ENCODE measurements around the gene FBXL7.

FBXL7 gene

DNA sequence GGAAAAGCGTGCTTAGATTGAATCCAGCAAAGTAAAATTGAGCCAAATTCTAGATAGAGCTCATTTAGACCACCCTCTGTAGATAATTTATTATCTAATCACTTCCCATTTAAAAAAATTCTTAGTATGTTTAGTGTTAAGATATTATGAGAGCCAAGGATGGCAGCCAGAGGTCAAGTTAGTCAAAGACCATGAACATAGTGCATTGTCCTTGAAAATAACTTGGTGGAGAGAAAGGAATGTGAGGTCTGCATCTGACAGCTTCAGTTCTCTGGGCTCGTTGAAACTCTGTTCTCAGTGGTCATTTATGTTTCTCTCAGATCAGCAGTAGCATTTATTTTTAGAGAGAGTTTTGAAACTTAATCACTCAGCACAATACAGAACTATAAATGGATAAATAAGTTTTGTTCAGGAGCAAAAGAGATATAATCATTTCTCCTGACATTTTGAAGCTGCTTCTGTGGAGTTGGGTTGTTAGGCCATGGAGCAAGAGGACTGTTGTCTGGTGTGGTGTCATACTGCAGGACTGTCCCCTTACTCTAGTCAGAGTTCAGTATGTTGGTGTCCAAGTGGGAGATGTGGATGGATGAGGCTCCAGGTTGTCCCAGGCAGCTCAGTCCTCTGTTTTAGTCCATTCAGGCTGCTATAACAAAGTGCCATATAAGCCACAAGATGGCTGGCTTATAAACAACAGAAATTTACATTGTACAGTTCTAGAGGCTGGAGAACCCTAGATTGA lies 337.7 kb downstream of the FBXL7 start:
- no peak overlapping the region for H3K4me3 ChIP-seq (replicated peaks in 1 of 2; ENCODE audit: low read depth in 2 of 2, low read length in 2 of 2)
- no peak for TF ChIP-seq CTCF (IDR thresholded peaks at IDR 0.05; ENCODE audit: low read depth, low read length)
- peak in 1 of 2 donors; percentile 32 for DNase-seq (ENCODE audit: low read depth in 2 of 2)

DNA sequence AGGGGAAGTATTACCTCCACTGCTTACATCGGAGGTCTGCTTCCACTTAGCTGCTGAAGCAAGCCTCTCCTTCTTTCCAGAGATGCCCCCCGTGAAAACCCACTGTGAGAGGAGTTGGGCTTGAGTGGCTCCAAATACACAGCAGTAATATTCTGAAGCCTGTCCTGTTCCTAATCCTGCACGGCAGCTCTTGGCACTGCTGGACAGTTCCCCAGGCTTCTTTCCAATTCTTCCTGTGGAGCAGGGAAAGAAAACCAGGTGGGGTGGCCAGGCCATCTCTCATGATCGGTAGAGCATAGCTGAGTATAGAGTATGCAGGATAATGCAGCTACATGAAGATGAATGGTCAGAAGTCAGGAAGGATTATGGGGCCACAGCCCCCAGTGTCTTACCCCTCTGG lies 344.3 kb downstream of the FBXL7 start:
- DNase-seq (ENCODE audit: low read depth in 2 of 2): no peak
- TF ChIP-seq CTCF (IDR thresholded peaks at IDR 0.05; ENCODE audit: low read depth, low read length): no peak
- no peak overlapping the region for H3K4me3 ChIP-seq (replicated peaks in 1 of 2; ENCODE audit: low read depth in 2 of 2, low read length in 2 of 2)

DNA sequence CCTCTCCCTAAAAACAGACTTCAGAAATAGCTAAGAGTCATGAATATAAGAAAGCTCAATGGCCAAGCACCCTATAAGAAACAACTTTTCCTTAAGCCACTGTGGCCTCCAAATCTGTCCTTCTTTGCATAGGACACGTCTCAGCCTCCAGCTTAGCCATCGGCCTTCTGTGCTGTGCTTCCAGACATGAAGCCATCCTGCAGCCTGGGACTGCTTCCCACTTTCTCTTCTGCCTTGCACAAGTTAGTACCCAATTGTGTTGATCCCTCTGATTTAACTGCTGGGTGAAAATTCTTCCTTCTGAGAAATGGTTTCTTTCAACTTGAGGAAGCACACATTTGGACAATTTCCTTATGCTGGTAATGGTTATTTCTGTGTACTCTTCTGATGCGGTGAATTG lies 344.9 kb downstream of the FBXL7 start:
- no peak overlapping the region for H3K4me3 ChIP-seq (replicated peaks in 1 of 2; ENCODE audit: low read depth in 2 of 2, low read length in 2 of 2)
- DNase-seq (ENCODE audit: low read depth in 2 of 2): no peak

GRCh38 chr5:15850536-15850935 lies 350.6 kb downstream of the FBXL7 start:
- no peak for DNase-seq (ENCODE audit: low read depth in 2 of 2)
- no peak overlapping the region for H3K4me3 ChIP-seq (replicated peaks in 1 of 2; ENCODE audit: low read depth in 2 of 2, low read length in 2 of 2)
- TF ChIP-seq CTCF (IDR thresholded peaks at IDR 0.05; ENCODE audit: low read depth, low read length): no peak

More for the DNA sequence above, 344.9 kb downstream of the FBXL7 start:
- no peak for TF ChIP-seq CTCF (IDR thresholded peaks at IDR 0.05; ENCODE audit: low read depth, low read length)

DNA sequence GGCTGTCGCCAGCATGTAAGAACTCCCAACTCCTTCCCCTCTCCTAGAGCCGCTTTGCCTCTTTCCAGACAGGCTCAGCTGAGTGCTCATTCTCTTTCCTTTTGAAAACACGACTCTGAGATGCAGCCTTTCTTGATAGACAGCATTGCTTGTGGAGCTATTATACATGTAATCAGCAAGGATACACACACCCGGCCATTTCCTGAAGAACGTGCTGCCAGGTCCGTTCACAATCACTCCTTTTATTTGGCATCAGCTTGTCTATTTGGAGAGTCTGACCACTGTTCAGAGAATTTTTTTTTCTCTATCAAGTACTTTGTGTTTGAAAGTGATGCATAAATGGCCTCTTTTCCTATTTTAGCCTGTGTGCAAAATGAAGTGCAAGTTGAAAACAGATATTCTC lies 351.0 kb downstream of the FBXL7 start:
- no peak overlapping the region for H3K4me3 ChIP-seq (replicated peaks in 1 of 2; ENCODE audit: low read depth in 2 of 2, low read length in 2 of 2)
- TF ChIP-seq CTCF (IDR thresholded peaks at IDR 0.05; ENCODE audit: low read depth, low read length): no peak

DNA sequence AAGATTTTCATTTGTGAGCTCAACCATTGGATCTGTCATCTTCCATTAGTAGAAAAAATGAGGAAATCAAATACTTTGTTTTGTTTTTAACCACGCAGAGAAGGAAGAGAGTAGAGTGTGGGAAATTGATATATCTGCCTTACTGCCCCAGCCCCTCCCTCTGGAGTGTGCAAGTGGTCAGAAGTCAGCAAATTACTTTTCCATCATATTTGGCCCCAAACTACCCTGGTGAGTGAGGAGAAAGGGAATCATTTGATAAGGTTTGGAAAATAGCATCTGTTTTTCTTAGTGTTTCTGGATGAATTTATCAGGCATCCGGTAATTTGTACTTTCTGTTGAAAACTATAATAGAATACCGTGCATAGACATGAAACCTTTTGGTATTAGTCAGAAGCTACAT lies 352.2 kb downstream of the FBXL7 start:
- peak in 1 of 2 donors; percentile 3 for DNase-seq (ENCODE audit: low read depth in 2 of 2)
- no peak for TF ChIP-seq CTCF (IDR thresholded peaks at IDR 0.05; ENCODE audit: low read depth, low read length)

More for the DNA sequence above, 351.0 kb downstream of the FBXL7 start:
- DNase-seq (ENCODE audit: low read depth in 2 of 2): peak in 1 of 2 donors; percentile 48

DNA sequence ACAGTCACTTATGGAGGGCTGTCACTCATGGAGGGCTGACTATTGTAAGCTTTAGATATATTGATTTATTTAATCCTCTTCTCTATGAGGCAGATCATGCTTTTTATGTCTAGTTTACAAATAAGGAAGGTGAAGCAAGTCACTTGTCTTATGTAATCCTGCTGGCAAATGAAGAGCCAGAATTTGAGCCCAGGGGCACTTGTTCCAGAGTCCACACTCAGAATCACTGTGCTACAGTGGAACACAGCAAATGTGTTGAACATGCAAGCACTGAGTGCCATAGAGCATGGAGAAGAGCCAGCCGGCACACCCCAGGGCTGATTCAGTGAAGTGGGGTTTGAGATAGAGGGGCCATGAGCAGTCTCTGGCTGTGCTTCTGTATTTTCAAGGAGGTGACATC lies 353.0 kb downstream of the FBXL7 start:
- no peak for DNase-seq (ENCODE audit: low read depth in 2 of 2)
- TF ChIP-seq CTCF (IDR thresholded peaks at IDR 0.05; ENCODE audit: low read depth, low read length): no peak
- no peak overlapping the region for H3K4me3 ChIP-seq (replicated peaks in 1 of 2; ENCODE audit: low read depth in 2 of 2, low read length in 2 of 2)

More for the DNA sequence above, 352.2 kb downstream of the FBXL7 start:
- no peak overlapping the region for H3K4me3 ChIP-seq (replicated peaks in 1 of 2; ENCODE audit: low read depth in 2 of 2, low read length in 2 of 2)
